Measurements from ENCODE around the gene TRPC6.

DNA sequence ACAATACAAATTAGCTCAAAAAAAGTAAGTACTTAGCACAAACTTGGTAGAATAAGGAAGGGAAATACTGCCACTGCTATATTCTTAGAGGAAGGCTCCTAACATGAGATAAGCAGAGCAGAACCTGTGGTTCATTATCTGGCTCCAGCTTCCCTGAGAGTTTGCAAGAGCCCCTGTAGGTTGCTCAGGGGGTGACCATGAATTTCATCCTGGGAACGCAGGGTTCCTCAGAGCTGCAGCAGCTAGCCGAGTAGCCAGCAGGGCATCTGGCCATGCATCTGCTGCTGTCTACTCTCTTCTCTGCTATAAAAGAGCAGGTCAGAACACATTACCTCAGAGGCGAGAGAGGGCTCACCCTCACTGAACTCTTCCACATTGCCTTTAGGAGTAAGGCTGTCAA is 67.3 kb downstream of the TRPC6 start:
- TF ChIP-seq, protein P1, sequence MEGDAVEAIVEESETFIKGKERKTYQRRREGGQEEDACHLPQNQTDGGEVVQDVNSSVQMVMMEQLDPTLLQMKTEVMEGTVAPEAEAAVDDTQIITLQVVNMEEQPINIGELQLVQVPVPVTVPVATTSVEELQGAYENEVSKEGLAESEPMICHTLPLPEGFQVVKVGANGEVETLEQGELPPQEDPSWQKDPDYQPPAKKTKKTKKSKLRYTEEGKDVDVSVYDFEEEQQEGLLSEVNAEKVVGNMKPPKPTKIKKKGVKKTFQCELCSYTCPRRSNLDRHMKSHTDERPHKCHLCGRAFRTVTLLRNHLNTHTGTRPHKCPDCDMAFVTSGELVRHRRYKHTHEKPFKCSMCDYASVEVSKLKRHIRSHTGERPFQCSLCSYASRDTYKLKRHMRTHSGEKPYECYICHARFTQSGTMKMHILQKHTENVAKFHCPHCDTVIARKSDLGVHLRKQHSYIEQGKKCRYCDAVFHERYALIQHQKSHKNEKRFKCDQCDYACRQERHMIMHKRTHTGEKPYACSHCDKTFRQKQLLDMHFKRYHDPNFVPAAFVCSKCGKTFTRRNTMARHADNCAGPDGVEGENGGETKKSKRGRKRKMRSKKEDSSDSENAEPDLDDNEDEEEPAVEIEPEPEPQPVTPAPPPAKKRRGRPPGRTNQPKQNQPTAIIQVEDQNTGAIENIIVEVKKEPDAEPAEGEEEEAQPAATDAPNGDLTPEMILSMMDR (IDR thresholded peaks at IDR 0.05), result no peak
- no peak for TF ChIP-seq POLR2A (IDR thresholded peaks at IDR 0.05)

Measured in heart left ventricle (tissue), 13 donors.